Activated CD4-positive, alpha-beta T cell treated with anti-CD3 and anti-CD28 coated beads, Interleukin-2, amount 50 U/mL, for 48 hours (primary cell): ENCODE measurements around the gene CCK.
A peak's percentile ranks its signal among the peaks of the same experiment; 100 is the strongest.

Source experiments
- DNase-seq, 2 experiments: peaks; one replicate each; pipeline ENCODE4 v3.0.0-alpha.2; 2020

The CCK gene

DNA sequence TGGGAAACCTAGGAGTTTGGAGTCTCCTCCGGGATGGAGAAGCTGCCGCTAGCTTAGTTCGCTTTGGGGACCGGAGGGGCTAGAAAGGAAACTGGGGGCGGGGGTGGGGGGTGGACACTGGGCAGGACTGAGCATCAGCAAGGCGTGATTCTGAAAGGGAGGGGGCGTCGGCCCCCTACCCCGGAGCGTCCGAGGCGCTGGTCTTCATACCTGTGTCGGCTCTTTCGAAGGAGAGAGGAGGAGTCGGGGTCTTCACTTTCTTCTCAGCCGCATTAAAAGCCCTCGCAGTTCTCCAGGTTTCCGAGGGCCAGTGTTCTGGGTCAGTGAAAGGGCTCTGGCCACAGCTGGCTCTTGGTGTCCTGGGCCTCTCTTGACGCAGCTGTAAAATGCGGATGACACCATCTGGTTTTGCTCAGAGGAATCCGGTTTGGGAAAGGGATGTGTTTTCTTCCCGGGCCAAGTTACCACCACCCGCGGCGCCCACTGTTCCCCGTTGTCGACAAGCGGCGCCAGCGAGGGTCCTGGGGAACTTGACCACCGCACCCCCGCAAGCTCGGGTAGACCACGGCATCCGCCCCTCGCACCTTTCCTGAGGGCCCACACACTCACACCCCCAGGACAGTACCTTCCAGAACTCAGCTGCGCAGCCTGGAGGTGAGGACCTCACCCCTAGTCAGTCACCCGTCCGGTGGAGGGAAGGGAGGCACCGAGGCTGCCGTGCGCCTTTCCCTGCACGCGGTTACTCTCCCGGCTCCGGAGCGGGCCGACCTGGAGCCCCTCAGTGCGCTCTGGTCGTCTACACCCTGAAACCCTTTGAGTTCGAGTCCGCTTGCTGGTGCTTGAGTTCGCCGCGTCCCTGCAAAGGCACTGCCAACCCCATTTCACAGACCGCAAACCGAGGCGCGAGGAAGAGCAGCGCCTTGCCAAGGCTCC lies 660 bp downstream of the CCK start:
- no peak for DNase-seq

DNA sequence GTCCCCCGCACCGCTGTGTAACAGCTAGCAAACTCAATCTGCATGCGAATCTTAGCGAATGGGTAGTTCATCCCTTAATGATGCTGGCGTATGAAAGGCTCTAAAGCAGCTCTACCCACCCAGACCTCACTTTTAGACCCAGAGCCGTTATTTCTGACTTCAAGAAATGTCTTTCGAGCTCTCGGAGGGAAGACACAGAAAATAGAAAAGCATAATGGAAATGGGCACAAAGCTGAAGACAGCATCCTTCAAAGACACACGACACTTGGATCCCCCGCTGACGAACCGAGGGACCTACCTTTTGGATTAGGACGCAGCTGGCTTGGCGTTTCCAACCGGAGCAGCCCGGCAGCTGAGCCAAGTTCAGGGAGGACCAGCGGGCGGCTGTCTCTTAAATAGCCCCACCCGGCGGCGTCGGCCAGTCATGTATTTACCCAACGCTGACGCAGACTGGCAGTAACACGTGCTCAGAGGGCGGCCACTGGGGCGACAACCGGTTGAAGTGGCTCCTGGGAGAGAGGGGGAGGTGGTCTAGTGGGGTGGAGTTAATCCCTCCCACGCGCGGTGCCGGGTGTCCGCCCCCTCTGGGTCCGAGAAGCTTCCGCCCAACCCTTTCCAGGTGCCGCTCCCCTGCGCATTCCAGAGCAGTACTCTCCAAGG lies 1.5 kb downstream of the CCK start:
- DNase-seq = peak in 1 of 2 experiments; percentile 33

DNA sequence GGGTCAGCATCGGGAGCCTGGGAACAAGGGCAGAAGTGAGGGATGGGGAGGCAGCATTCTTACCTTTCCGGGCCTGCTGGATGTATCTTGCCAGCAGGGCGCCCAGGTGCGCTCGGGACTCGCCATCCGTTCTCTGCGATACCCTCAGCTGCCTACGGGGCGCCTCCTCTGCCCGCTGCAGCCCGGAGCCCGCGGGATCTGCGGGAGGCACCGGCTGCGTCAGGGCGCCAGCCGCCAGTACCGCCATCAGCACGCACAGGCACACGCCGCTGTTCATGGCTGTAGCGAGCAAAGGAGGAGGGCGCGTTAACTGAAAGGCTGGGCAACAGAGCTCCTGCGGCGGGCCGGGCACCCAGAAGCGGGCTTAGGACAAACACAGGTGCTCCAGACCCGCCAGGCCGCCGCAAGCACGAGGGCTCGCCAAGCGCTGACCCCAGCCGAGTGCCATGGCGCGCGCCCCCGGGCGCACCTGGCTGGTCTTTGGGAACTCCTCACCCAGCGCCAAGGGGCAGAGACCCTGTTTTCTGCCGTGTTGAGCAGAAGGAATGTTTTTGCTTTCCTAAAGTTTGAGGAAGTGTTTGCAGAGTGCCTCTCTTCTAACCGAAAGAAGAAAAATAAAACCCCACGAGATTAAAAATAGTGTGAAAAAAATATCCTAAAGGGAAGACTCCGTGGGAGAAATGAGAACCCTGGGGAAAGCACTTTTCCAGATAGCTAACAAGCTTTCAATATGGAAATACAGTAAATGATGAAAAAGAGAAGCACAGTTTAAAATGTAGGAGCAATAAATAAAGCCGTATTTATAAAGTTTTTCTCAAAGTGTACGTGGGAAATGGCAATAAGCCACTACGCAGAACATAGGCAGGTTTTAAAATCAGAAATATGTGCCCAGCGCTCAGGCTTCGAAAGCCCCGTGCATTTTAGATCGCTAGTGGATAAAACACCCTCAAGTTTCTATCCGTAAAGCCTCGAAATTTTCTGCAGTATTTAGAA lies 2.3 kb downstream of the CCK start:
- DNase-seq = peak in 1 of 2 experiments; percentile 28

DNA sequence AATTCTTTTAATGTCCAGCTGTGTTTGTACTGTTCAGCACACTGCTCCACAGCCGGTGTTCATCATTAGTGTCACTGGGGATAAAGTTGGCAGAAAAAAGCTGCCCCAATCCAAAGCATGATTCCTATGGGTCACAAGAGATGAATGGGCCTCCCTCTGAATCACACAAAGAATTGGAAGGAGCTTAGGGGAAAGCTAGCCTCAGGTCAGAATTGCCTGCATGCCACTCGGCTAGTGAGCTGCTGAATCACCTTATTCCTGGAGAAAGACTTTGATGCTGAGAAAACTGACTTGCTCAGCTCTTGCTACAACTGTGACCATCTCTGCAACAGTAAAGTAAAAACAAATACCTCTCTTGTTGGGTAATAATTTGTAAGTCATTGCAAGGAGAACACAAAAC lies 3.5 kb downstream of the CCK start:
- DNase-seq = no peak

DNA sequence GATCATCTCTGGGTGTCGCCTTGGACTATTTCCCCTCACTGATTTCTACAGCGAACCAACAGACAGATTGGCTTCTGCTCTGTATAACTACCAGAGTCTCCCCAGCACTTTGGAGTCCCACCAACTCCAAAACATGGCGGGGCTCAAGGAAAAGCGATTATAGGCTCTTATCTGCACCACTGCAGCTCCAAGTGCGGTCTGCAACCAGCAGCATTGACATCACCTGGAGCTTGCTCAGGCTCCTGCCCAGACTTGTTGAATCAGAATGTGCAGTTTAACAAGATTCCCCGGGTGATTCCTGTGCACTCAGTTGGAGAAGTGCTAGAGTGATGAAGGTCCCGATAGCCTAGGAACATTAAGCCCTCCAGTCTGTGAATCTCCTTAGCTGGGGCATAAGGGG lies 9.0 kb downstream of the CCK start:
- DNase-seq = no peak

DNA sequence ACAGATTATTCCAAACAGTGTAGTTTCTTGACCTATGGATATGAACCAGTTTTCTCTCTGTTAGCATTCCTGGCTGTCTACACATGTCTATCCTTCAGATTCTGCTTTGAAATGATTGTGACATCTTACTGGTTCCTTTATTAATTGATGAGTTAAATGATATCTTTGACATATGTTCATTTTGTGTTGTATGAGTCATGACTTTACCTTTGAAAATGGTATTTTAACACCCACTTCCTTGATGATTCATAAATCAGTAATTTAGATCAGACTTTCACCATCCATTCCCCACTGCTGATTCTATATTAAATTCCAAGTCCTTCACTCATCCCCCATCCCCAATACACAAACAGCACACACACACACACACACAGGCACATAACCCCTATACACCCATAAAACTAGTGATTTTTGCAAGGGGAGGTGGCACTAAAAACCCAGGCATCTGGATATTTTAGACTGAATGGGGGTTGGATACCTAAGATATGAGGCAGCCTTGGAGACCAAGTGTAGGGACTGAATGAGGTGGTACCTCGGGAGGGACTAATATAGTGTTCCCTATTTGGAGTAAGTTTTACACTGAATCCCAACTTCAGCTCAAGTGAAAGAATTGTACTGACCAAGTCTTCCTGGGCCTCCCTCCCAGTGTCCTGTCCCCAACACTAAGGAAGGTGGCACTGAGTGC lies 9.7 kb downstream of the CCK start:
- no peak for DNase-seq

DNA sequence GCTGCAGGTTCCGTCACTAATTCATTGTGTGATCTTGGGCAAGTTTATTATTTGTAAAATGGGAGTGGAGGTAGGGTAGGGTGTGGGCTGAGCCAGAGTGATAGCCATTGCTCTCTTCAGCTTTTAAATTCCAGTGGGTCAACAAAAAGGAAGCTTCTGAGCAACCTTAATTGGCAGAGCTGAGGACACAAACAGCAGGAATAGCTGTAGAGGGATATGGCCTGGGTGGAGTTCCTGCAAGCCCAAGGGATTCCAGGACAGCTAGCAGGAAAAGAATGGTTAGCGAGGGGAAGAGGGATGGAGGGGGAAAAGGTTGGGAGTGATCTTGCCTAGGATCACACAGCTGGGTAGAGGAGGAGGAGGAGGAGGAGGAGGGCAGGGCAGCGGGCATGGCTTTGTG lies 11.4 kb downstream of the CCK start:
- no peak for DNase-seq

DNA sequence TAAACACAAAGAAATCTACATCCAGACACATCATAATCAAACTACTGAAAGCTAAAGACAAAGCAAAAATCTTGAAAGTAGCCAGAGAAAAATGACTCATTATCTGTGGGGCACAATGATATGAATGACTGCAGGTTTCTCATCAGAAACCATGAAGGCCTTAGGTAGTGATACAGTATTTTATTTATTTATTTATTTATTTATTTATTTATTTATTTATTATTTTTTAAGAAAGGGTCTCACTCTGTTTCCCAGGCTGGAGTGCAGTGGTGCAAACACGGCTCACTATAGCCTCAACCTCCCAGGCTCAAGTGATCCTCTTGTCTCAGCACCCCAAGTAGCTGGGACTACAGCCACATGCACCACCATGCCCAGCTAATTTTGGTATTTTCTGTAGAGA lies 15.2 kb downstream of the CCK start:
- DNase-seq = no peak

- DNase-seq = peak; percentile 63 to 70
Measured at GRCh38 chr3:42247576-42248027, 18.4 kb downstream of the CCK start.

DNA sequence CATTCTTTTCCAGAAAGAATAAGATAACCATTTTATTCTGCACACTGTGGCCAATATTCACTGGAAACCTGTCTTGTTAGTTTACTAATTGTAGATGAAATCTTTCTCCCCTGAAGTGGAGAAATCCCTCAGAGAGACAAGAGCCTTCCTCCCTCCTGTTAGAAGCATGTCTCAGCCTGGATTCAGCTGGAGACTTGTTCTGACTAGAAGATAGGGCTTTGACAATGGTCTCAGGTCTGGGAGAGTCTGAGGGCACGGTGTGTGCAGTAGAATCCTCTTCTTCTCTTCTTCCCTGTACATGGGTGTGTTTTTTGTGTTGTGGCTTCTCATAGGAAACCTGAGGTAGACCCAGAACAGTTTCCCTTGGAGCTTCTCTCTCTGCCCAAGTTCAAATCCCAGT lies 19.9 kb downstream of the CCK start:
- no peak for DNase-seq

DNA sequence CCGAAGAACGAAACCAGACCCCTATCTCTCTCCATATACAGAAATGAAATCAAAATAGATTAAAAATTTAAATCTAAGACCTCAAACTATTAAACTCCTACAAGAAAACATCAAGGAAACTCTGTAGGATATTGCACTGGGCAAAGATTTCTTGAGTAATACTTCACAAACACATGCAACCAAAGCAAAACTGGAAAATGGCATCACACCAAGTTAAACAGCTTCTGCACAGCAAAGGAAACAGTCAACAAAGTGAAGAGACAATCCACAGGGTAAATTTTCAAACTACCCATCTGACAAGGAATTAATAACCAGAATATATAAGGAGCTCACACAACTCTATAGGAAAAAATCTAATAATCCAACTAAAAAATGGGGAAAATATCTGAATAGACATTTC lies 29.4 kb downstream of the CCK start:
- DNase-seq = no peak

- DNase-seq = no peak
Measured at GRCh38 chr3:42235532-42235931, 30.5 kb downstream of the CCK start.

DNA sequence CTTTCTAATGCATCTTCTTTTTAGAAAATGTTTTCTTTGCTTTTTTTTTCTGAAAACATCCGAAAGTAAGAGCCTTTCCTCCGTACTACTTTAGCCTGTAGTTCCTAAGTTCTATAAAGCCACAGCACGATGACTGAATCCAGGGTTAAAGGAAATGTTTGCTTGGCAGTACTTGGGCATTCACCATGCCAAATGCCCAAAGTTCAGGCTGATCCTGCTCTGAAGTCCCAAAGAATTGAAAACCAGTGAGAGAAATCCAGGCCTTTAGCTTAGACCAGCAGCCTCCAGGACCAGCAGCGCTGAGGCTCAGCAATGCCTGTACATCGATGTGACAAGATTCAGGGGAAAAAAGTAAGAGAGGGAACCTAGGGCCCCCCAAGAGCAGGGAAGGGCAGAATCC lies 35.1 kb downstream of the CCK start:
- no peak for DNase-seq

- no peak for DNase-seq
Measured at GRCh38 chr3:42229942-42230688, 35.9 kb downstream of the CCK start.

DNA sequence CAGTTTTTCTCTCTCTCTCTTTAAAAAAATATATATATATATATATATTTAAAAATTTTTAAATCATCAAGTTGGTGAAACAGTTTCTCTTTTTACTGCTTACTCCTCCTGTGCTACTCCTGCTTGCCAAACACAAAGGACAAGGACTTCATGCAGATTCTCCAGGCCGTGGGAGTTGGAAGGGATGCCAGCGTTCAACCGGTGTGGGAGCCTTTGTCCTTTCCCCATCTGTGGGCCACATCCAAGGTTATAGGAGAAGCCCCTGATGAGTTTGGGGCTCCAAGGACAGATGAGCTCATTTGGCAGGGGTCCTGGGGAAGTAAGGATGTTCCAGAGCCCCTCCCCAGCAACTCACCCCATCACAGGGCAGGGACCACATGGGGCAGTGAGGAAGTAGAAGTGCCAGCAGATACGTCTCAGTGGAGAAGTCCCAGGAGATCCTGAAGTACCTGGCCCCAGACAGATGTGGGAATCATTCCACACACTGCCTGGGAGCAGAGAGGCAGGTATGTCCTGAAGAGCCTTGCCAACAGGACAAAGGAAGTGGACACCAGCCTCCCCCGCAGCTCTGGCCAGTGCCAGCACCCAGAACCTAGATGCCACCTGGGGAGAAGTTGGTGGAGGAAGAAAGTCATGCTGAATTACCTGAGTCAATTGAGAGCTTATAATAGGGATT lies 36.6 kb downstream of the CCK start:
- no peak for DNase-seq

- DNase-seq = no peak
Measured at GRCh38 chr3:42228796-42229195, 37.2 kb downstream of the CCK start.

DNA sequence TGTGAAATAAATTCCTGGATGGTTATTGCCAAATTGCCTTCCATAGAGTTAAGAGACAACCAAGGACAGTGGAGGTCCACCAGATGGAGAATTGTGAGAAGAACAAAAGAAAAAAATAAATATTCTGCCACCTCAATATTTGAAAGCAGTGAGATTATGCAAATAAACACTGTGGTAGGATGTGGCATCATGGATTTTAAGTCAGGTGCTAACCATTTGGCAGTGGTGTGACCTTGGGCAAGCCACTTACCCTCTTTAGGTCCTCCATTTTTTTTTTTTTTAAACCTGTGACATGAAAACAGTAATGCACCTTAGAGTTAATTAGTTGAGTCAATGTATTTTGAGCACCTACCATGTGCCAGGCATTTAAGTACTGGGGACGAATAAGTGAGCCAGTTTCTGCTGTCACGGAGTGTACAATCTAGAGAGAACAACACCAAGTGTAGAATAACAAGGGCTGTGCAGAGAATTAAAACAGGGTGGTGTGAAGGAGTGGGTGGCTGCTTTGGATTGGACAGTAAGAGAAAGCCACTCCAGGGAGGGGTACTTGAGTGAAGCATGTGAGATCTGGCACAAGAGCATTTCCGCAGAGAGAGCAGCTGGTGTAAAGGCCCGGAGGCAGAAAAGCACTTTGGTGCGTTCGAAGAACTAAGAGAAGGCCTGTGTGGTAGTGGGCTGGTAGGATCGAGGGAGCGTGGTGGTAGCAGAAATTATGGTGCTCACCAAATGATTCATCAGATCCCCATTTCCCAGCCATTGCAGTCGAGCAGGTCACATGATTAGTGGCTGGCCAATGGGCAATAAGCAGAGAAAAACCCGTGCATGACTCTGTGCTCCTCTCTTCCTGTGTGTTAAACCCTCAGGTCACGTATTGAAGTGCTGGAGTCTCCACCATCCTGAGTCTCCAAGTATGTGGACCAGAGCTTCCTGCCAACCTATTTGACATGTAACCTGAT lies 39.2 kb downstream of the CCK start:
- DNase-seq = no peak

DNA sequence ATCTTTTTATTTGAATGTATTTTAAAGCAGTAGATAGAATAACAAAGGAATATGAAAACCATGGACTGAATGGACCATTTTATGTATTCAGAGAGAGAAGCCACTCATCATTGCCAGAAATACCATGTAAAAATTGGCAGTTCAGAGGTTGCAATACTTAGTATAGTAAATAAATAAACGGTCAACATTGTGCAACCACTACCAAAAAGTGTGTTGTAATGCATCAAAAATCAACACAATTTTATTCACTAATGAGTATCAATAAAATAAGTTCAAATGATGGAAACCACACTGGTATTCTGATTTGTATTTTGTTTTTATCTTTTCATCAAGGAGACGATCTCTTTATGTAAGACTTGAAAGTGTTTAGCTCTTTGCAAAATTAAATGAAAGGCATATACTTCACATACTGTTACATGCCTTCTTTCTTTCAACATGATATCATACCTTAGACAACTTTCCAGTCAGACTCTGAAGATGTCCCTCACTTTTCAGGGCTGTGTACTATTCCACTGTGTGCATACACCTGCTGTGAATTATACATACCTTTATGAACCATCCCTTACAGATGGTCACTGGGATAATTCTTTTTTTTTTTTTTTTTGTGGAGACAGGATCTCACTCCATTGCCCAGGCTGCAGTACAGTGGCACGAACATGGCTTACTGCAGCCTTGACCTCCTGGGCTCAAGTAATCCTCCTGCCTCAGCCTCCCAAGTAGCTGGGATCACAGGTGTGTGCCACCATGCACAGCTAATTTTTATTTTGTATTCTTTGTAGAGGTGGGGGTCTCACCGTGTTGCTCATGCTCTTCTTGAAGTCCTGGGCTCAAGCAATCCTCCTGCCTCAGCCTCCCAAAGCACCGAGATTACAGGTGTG lies 40.3 kb downstream of the CCK start:
- DNase-seq = no peak
